K562 (cell line): ENCODE data around the gene RERG. TPM values are rescaled to one million over a fixed set of nuclear protein-coding genes. Genes with fewer than 3 reads are reported as not detected.

Experiments
- ATAC-seq: fragments of 200-7000 bp; cut with Tn5 transposase; 3 replicates; pipeline ENCODE4 v1.9.1; 2020; ENCODE audit warnings: moderate library complexity
- BruUV-seq: library from RNA; stranded (reverse); fragments of 400-500 nt; replicated peaks from 2 replicates; lab custom pipeline; 2021; lab: Mats Ljungman, UMichigan
- CTCF ChIA-PET: fragments of 300-600 bp; formaldehyde crosslinking; extraction: SDS; loops from one replicate; lab custom pipeline; 2021; ENCODE audit warnings: low intra/inter-chr PET ratio; lab: Yijun Ruan, JAX
- POLR2A ChIA-PET: fragments of 300-600, 350-650 bp; sonication (Branson Sonifier 250); formaldehyde crosslinking; extraction: SDS; loops from one replicate; lab custom pipeline; 2021; ENCODE audit warnings: antibody characterized with exemption, inconsistent platforms; lab: Yijun Ruan, JAX
- DNase-seq, 4 experiments: peaks; one replicate each; pipeline versions ENCODE4 v3.0.0 to v3.0.0-alpha.2; 2011 to 2018; ENCODE audit warnings: low spot score in 3 of 4, mixed read lengths in 3 of 4; ENCODE audit errors: extremely low read depth in 1 of 4
- FAIRE-seq: peaks from 2 replicates; lab custom pipeline; 2011; peaks lifted over from hg19 to GRCh38; lab: Jason Lieb, UNC
- H2AFZ ChIP-seq: 2 replicates; pipeline ENCODE4 v1.6.0; 2011; ENCODE audit warnings: low read depth, low read length, control low read depth, inconsistent platforms
- H3K27ac ChIP-seq: fragments of 200-600 bp; 3 replicates; pipeline ENCODE4 v1.8.0; 2011; ENCODE audit warnings: low read depth, mild to moderate bottlenecking, control low read depth, inconsistent platforms, low read length, moderate library complexity, mixed read lengths; ENCODE audit errors: extremely low read depth
- H3K27me3 ChIP-seq, 2 experiments: fragments of 300-600 bp in 1 of 2; 2 replicates in 1 of 2; 3 replicates in 1 of 2; pipeline versions ENCODE4 v1.6.0 to v1.8.0; 2011; ENCODE audit warnings: inconsistent platforms in 2 of 2, low read length in 2 of 2, mild to moderate bottlenecking in 1 of 2, mixed read lengths in 1 of 2, moderate library complexity in 1 of 2; ENCODE audit not compliant: control insufficient read depth in 2 of 2, insufficient read depth in 2 of 2
- H3K36me3 ChIP-seq: fragments of 300-600 bp; 3 replicates; pipeline ENCODE4 v1.8.0; 2011; ENCODE audit warnings: mild to moderate bottlenecking, low read length, inconsistent platforms; ENCODE audit not compliant: control insufficient read depth, insufficient read depth
- H3K4me1 ChIP-seq, 2 experiments: fragments of 200-600 bp in 1 of 2; replicated peaks in 1 of 2; 2 replicates in 1 of 2; 3 replicates in 1 of 2; pipeline versions ENCODE4 v1.5.1 to v1.8.0; 2011; ENCODE audit warnings: inconsistent platforms in 2 of 2, low read length in 2 of 2, mild to moderate bottlenecking in 1 of 2, mixed read lengths in 1 of 2, moderate library complexity in 1 of 2; ENCODE audit not compliant: control insufficient read depth in 2 of 2, insufficient read depth in 2 of 2
- H3K4me2 ChIP-seq: 2 replicates; pipeline ENCODE4 v1.6.1; 2011; ENCODE audit warnings: low read length, control low read depth, inconsistent platforms, mixed read lengths; ENCODE audit not compliant: insufficient read depth
- H3K4me3 ChIP-seq: fragments of 200-600 bp; sonication (generic), shearing (Covaris generic); 2 replicates; pipeline ENCODE4 v1.5.1; 2016; ENCODE audit warnings: control low read depth, inconsistent platforms
- H3K79me2 ChIP-seq: fragments of 200-600 bp; 3 replicates; pipeline ENCODE4 v1.8.0; 2011; ENCODE audit warnings: low read length, inconsistent platforms; ENCODE audit not compliant: control insufficient read depth, insufficient read depth
- H3K9ac ChIP-seq, 2 experiments: 2 replicates each; pipeline versions ENCODE4 v1.6.0 to v1.6.1; 2011; ENCODE audit warnings: low read depth in 2 of 2, low read length in 2 of 2, control low read depth in 1 of 2, inconsistent platforms in 1 of 2, mild to moderate bottlenecking in 1 of 2, mixed read lengths in 1 of 2; ENCODE audit not compliant: insufficient read depth in 1 of 2
- H3K9me1 ChIP-seq: one replicate; pipeline ENCODE4 v1.6.0; 2011; ENCODE audit warnings: inconsistent platforms, mild to moderate bottlenecking, low read length, moderate library complexity; ENCODE audit not compliant: control insufficient read depth, insufficient read depth
- H3K9me3 ChIP-seq: replicated peaks from 2 replicates; pipeline ENCODE4 v1.5.1; 2011; ENCODE audit warnings: low read depth, low read length, inconsistent platforms; ENCODE audit not compliant: control insufficient read depth, insufficient read depth
- H4K20me1 ChIP-seq: replicated peaks from 2 replicates; pipeline ENCODE4 v1.6.1; 2011; ENCODE audit warnings: low read length, inconsistent platforms, mixed read lengths; ENCODE audit not compliant: control insufficient read depth, insufficient read depth
- ARID2 ChIP-seq: fragments of 450-650 bp; IDR thresholded peaks from 2 replicates; pipeline ENCODE4 v1.6.1; 2017; ENCODE audit warnings: antibody characterized with exemption, mild to moderate bottlenecking
- DMBX1 ChIP-seq: fragments of 250-450 bp; sonication (Bioruptor Pico); IDR thresholded peaks from 2 replicates; pipeline ENCODE4 v1.8.0; 2022; ENCODE audit warnings: inconsistent platforms, mild to moderate bottlenecking, moderate library complexity, borderline replicate concordance
- ETS2 ChIP-seq: IDR thresholded peaks from 2 replicates; pipeline ENCODE4 v1.6.1; 2016; ENCODE audit warnings: borderline replicate concordance, missing genetic modification characterization, mild to moderate bottlenecking, moderate library complexity, missing compliant biosample characterization; ENCODE audit not compliant: poor library complexity, severe bottlenecking
- EWSR1 ChIP-seq: fragments of 450-650 bp; IDR thresholded peaks from 2 replicates; pipeline ENCODE4 v1.6.1; 2018; ENCODE audit warnings: borderline replicate concordance, mild to moderate bottlenecking, low read depth, moderate library complexity; ENCODE audit not compliant: partially characterized antibody
- FIP1L1 ChIP-seq: fragments of 200-400 bp; formaldehyde crosslinking; IDR thresholded peaks from 2 replicates; pipeline ENCODE4 v1.6.1; 2018; ENCODE audit warnings: mild to moderate bottlenecking, low read depth, low read length; ENCODE audit not compliant: poor library complexity, severe bottlenecking
- HSF4 ChIP-seq: fragments of 250-450 bp; sonication (Bioruptor Pico); IDR thresholded peaks from 2 replicates; pipeline ENCODE4 v2.1.2; 2022; ENCODE audit warnings: mild to moderate bottlenecking, moderate library complexity, borderline replicate concordance
- NR2C2 ChIP-seq, 2 experiments: fragments of 200-800 bp in 1 of 2; sonication (Bioruptor generic) in 1 of 2; sonication (generic) in 1 of 2; formaldehyde crosslinking in 1 of 2; IDR thresholded peaks; 2 replicates each; pipeline versions ENCODE4 v1.6.1 to v1.8.0; 2016 to 2022; ENCODE audit warnings: mild to moderate bottlenecking in 1 of 2, missing compliant biosample characterization in 1 of 2, missing genetic modification characterization in 1 of 2, missing genetic modification reagents in 1 of 2
- PCBP2 ChIP-seq: fragments of 200-400 bp; formaldehyde crosslinking; IDR thresholded peaks from 2 replicates; pipeline ENCODE4 v1.6.1; 2018; ENCODE audit warnings: low read length, low read depth, mild to moderate bottlenecking, moderate library complexity; ENCODE audit not compliant: poor library complexity, severe bottlenecking
- PHF8 ChIP-seq: fragments of 200-600 bp; sonication (generic); IDR thresholded peaks from 2 replicates; pipeline ENCODE4 v1.6.1; 2012; ENCODE audit warnings: mixed run types, mild to moderate bottlenecking, inconsistent platforms, low read length, moderate library complexity, borderline replicate concordance
- TEAD1 ChIP-seq, 2 experiments: fragments of 450-650 bp in 1 of 2; sonication (generic) in 1 of 2; formaldehyde crosslinking; IDR thresholded peaks; 2 replicates each; pipeline versions ENCODE4 v1.4.0 to v1.8.0; 2020 to 2022; ENCODE audit warnings: mild to moderate bottlenecking in 2 of 2, missing genetic modification reagents in 1 of 2
- TSHZ1 ChIP-seq: fragments of 250-450 bp; sonication (Bioruptor Pico); IDR thresholded peaks from 2 replicates; pipeline ENCODE4 v1.4.0; 2020; ENCODE audit warnings: mild to moderate bottlenecking, moderate library complexity
- ZBED1 ChIP-seq: IDR thresholded peaks from 2 replicates; pipeline ENCODE4 v1.6.1; 2014
- ZBTB7A ChIP-seq: IDR thresholded peaks from 2 replicates; pipeline ENCODE4 v1.6.1; 2011; ENCODE audit warnings: low read depth, mild to moderate bottlenecking, low read length, moderate library complexity, borderline replicate concordance; ENCODE audit not compliant: control insufficient read depth
- WGBS: fragments of 100-300 bp; shearing (Covaris generic); methylation state at CpG from one replicate; pipeline ENCODE4 v1.1.6; 2016; ENCODE audit warnings: low coverage, mixed read lengths; ENCODE audit not compliant: insufficient coverage; ENCODE audit errors: missing lambda C conversion rate; 5-methylcytosine and 5-hydroxymethylcytosine counted together
- in situ Hi-C: fragments of 300-500 bp; cut with MboI; formaldehyde crosslinking; loops from 4 replicates; pipeline ENCODE4 v1.15.0; 2018; ENCODE audit warnings: inconsistent platforms, mixed read lengths
- intact Hi-C: fragments of 100-400 bp; cut with micrococcal nuclease; formaldehyde crosslinking; loops from 2 replicates; pipeline ENCODE4 v1.14.2; 2022
- polyA plus RNA-seq, 8 experiments: library from polyadenylated mRNA; depleted of rRNA in 4 of 8; stranded (reverse) in 5 of 8; unstranded in 3 of 8; fragments of >200 nt; fragmentation: Nextera tagmentation in 2 of 8; fragmentation: Illumina TruSeq in 1 of 8; extraction: Ambion mirVana in 2 of 8; extraction: Trizol in 1 of 8; gene quantifications; 2 replicates each; pipeline versions ENCODE4 v1.2.1 to v1.2.3, GENCODE V29; 2011 to 2014; ENCODE audit warnings: inconsistent platforms in 1 of 8, missing spikeins in 1 of 8
- total RNA-seq, 7 experiments: library from RNA; depleted of rRNA in 6 of 7; stranded (reverse); fragments of >200 nt in 6 of 7; fragmentation: Illumina TruSeq in 2 of 7; extraction: Trizol in 2 of 7; gene quantifications; 2 replicates each; pipeline versions ENCODE4 v1.2.1 to v1.2.3, GENCODE V29; 2011 to 2021; ENCODE audit warnings: low replicate concordance in 1 of 7
- TF ChIP-seq, protein P1 (sequence below): fragments of 250-450 bp; sonication (Bioruptor Pico); IDR thresholded peaks from 2 replicates; pipeline ENCODE4 v1.5.0; 2021

The RERG gene
- total and polyA plus RNA-seq, 9 of the 15 experiments (the other 6 are each of a cell fraction or from before 2014, with no cell fraction given): 2.2 to 7.3 (median 3.0) TPM

DNA sequence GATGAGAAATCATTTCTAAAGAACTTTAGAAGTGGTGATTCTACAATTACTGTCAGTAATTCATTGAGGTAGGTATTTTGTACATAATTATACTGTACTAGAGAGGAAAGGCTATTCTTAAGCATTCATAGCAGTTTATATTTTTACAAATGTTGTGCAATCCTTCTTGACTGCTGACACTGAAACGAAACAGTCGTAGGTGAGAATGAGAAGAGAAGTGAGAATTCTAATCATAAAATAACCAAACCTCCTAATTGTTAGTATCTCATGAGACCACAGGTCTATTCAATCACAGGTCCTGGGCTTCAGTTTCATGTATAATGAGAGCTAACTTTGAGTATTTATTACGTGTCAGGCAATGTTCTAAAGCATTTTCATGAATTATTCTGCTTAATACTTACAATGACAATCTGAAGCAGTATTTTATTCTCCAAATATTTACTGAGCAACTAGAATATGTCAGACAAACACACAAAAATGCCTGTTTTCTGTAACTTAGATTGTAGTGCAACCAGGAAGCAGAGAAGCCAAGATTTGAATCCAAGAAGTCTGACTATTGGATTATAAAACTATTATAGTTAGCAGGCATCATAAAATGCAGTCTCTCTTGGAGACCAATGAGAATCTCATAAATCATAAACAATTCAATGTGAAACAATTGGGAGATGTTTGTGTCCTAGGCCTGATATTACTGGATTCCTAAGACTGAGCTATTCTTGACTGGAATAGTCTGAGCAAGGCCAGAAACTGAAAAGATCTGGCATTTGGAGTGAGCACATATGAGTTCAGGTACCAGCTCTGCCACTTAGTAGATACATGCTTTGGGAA is 24.3 kb downstream of the RERG start:
- WGBS: 0% methylated on average over 3 of the region's 3 CpGs
- in situ Hi-C loops: no loop called here
- no peak overlapping the region for H3K4me2 ChIP-seq
- CTCF ChIA-PET: no interaction called here
- no peak overlapping the region for H2AFZ ChIP-seq
- no peaks in the 10 kb centered on the region for H3K79me2 ChIP-seq
- H3K27me3 ChIP-seq: no peaks in the 10 kb centered on the region
- FAIRE-seq (no peak), ATAC-seq (no peak), DNase-seq (no peak)
- H3K36me3 ChIP-seq: no peaks in the 10 kb centered on the region
- BruUV-seq: no TSS peak
- POLR2A ChIA-PET: no interaction called here
- no peaks in the 10 kb centered on the region for H4K20me1 ChIP-seq
- no peaks in the 10 kb centered on the region for H3K4me1 ChIP-seq
- no peak overlapping the region for H3K27ac ChIP-seq
- no peaks in the 10 kb centered on the region for H3K9me1 ChIP-seq
- intact Hi-C loops: no loop called here
- H3K4me3 ChIP-seq: no peak overlapping the region
- H3K9me3 ChIP-seq: no peaks in the 10 kb centered on the region
- H3K9ac ChIP-seq: no peak overlapping the region
- TF ChIP-seq TEAD1 (CRISPR knock-in tag; IDR thresholded peaks at IDR 0.05) (no peak), ZBTB7A (no peak), TSHZ1 (CRISPR knock-in tag) (no peak), ZBED1 (no peak), FIP1L1 (no peak), NR2C2 (CRISPR knock-in tag; IDR thresholded peaks at IDR 0.05) (no peak), NR2C2 (tag; IDR thresholded peaks at IDR 0.05) (no peak), ETS2 (no peak), PHF8 (no peak), EWSR1 (no peak), HSF4 (CRISPR knock-in tag) (no peak), ARID2 (no peak), PCBP2 (no peak), DMBX1 (no peak)
- TF ChIP-seq, protein P1, sequence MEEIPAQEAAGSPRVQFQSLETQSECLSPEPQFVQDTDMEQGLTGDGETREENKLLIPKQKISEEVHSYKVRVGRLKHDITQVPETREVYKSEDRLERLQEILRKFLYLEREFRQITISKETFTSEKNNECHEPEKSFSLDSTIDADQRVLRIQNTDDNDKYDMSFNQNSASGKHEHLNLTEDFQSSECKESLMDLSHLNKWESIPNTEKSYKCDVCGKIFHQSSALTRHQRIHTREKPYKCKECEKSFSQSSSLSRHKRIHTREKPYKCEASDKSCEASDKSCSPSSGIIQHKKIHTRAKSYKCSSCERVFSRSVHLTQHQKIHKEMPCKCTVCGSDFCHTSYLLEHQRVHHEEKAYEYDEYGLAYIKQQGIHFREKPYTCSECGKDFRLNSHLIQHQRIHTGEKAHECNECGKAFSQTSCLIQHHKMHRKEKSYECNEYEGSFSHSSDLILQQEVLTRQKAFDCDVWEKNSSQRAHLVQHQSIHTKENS (CRISPR knock-in tag): no peak
